Activated T-helper 17 cell treated with anti-CD3 and anti-CD28 coated beads, Interleukin-2, amount 50 U/mL, for 72 hours (primary cell): Measurements from ENCODE around the gene SPTLC3. TPM values are rescaled to one million over a fixed set of nuclear protein-coding genes. Genes with fewer than 3 reads are reported as not detected.
A peak's percentile ranks its signal among the peaks of the same experiment; 100 is the strongest.

Source experiments
- ATAC-seq: fragments of 150-1000 bp; cut with Tn5 transposase; replicated peaks from 2 replicates; pipeline ENCODE4 v1.10.0; 2021; ENCODE audit warnings: mild to moderate bottlenecking, moderate library complexity
- H3K27ac Mint-ChIP-seq: one replicate; pipeline ENCODE4 v1.8.0; 2022; ENCODE audit warnings: mixed read lengths
- H3K27me3 Mint-ChIP-seq: one replicate; pipeline ENCODE4 v1.8.0; 2022; ENCODE audit warnings: mixed read lengths
- H3K36me3 Mint-ChIP-seq: one replicate; pipeline ENCODE4 v1.8.0; 2022; ENCODE audit warnings: low read depth, mild to moderate bottlenecking, mixed read lengths
- H3K4me1 Mint-ChIP-seq: one replicate; pipeline ENCODE4 v1.8.0; 2022; ENCODE audit warnings: mixed read lengths
- H3K4me3 Mint-ChIP-seq: one replicate; pipeline ENCODE4 v1.8.0; 2022; ENCODE audit warnings: mild to moderate bottlenecking, mixed read lengths
- H3K9me3 Mint-ChIP-seq: one replicate; pipeline ENCODE4 v1.8.0; 2022; ENCODE audit warnings: mixed read lengths
- total RNA-seq, 2 donors: library from RNA; stranded (reverse); gene quantifications; one replicate each; pipeline ENCODE4 v1.2.3, GENCODE V29; 2022

SPTLC3 gene
- total RNA-seq, 2 donors from 2014 or later: not detected

DNA sequence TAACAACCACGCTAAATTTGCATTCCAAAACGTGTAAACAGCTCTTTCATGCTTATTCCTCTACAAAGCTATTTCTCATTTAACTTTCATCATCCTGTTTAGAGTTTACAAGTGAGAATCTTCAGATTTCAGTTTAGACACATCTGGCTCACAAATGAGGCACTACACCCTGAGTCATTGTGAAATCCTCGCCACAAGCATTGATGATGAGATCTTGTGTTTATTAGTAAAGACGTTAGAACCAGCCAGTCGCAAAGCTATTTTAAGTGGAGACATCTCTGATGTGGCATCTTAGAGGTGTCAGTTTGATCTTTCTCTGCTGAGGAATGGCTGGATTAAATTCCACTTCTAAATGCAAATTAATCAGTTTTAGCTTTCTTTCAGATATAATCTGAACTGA lies 204.0 kb downstream of the SPTLC3 start:
- no peaks in the 10 kb centered on the region for H3K36me3 Mint-ChIP-seq
- H3K27ac Mint-ChIP-seq: no peak overlapping the region
- H3K27me3 Mint-ChIP-seq: peaks cover 34% of the 10 kb centered on the region
- H3K9me3 Mint-ChIP-seq: no peaks in the 10 kb centered on the region
- H3K4me3 Mint-ChIP-seq: no peak overlapping the region
- no peaks in the 10 kb centered on the region for H3K4me1 Mint-ChIP-seq
- ATAC-seq: peak; percentile 91

GRCh38 chr20:13213335-13213734 lies 204.6 kb downstream of the SPTLC3 start:
- no peak overlapping the region for H3K4me3 Mint-ChIP-seq

GRCh38 chr20:13216533-13216932 lies 207.8 kb downstream of the SPTLC3 start:
- Mint-ChIP-seq H3K27me3 (peaks cover 54% of the 10 kb centered on the region), H3K9me3 (no peaks in the 10 kb centered on the region), H3K27ac (no peak overlapping the region), H3K4me3 (no peak overlapping the region), H3K36me3 (peaks cover 7% of the 10 kb centered on the region), H3K4me1 (peaks cover 5% of the 10 kb centered on the region)
- ATAC-seq: no peak

More at GRCh38 chr20:13213335-13213734, 204.6 kb downstream of the SPTLC3 start:
- H3K27ac Mint-ChIP-seq: no peak overlapping the region
- H3K27me3 Mint-ChIP-seq: peaks cover 40% of the 10 kb centered on the region
- H3K9me3 Mint-ChIP-seq: no peaks in the 10 kb centered on the region
- H3K36me3 Mint-ChIP-seq: no peaks in the 10 kb centered on the region
- no peak for ATAC-seq
- no peaks in the 10 kb centered on the region for H3K4me1 Mint-ChIP-seq

Other genes with a start within 250 kb of the SPTLC3 start
- under 1 TPM; 0.09 to 0.34 TPM for gene ISM1, start 212.3 kb downstream of the SPTLC3 start, total RNA-seq